NCI-H1092 (cell line): Measurements from ENCODE around the gene AQP12A.

Source experiments
- DNase-seq: peaks from one replicate; lab custom pipeline; 2025; lab: John Stamatoyannopoulos, UW

AQP12A gene

DNA sequence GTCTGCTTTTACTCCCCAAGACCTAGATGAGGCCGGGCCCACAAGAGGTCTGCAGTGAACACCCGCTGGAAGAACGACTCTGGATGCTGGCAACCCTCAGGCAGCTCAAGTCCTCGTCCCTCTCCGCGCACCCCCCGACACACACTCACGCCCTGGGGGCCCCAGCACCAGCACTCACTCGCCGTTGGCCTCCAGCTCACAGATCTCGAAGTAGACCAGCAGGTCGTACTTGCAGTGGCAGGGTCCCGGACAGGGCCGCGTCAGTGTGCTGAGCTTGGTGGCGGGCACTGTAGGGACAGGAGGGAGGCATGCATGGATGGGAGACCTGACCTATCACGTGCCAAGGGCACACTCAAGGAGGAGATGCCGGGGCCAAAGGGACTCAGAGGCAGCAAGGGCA lies 49.4 kb downstream of the AQP12A start:
- DNase-seq = no peak

DNA sequence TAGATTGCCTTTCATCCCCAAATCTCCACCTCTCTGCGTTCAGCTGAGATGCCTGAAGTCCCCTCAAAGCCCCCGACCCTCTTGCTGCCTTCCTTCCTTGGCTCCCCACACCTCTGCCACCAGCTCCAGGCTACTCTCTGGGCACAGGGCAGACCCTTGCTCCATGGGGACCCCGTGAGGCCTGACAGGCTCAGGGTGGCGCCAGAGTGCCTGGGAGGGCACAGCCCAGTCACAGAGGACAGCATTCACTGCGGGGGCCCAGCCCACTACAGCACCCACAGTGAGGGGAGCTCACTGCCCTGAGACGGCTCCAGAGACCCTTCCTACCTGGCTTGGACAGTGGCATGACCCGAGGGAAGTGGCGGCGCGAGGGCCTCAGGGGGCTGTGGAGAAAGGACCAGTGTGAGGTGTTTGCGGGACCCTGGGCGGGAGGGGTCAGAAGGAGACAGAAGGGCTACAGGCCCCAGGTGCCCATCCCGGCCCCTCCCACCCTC lies 51.0 kb downstream of the AQP12A start:
- DNase-seq = no peak

DNA sequence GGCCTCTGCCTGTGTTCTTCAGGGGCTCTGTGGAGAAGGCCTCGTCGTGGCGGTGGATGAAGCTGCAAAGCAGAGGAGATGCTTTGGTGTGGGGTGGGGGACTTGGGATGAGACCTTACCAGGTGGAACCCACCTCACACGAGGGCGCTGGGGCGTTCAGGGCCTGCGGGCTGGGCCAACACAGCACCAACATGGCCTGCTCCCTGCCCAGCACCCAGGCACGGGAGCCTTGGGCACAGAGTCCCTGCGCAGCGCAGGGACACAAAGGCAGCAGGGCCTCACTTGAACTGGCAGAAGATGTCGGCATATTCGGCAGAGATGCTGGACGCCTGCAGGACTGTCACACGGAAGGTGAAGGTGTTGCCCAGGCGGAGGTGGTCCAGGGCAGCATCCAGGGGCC lies 53.8 kb downstream of the AQP12A start:
- no peak for DNase-seq

DNA sequence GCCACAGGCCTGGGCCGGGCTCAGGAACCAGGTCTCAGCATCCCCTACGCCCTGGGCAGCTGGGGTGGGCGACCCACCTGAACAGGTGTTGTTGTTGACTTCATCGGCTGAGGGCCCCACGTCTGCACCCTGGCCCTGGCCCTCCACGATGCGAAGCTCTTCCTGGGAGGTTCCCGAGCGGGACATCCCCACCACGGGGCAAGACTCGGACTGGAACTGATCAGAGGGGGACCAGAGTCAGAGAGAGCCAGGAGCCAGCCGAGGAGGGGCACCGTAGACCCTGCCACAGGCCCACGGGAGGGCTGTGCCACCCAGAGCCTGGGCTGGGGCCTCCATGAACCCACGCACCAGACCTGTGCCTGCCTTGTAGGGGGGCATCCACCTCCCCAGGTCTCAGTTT lies 54.3 kb downstream of the AQP12A start:
- DNase-seq = no peak

GRCh38 chr2:240746671-240747070 lies 55.0 kb downstream of the AQP12A start:
- no peak for DNase-seq

- no peak for DNase-seq
Observed at GRCh38 chr2:240747256-240747655, 55.6 kb downstream of the AQP12A start.
